ENCODE results near the gene WDFY3. TPM values are rescaled to one million over a fixed set of nuclear protein-coding genes. Genes with fewer than 3 reads are reported as not detected.

The WDFY3 gene
- total RNA-seq, 1 experiment from 2014 or later: 39.9 TPM

- Histone ChIP-seq H3K9me2 (ENCODE audit: insufficient read depth) (no peaks in the 10 kb centered on the region), H3K27ac (ENCODE audit: low read depth, low read length) (no peak overlapping the region), H3K4me2 (ENCODE audit: low read length) (no peak overlapping the region), H3K9me3 (ENCODE audit: control insufficient read depth in 1 of 2, insufficient read depth in 1 of 2, low read depth in 1 of 2, low read length in 2 of 2) (no peaks in the 10 kb centered on the region), H3K9ac (ENCODE audit: low read length) (no peak overlapping the region), H4K20me1 (ENCODE audit: insufficient read depth) (no peaks in the 10 kb centered on the region), H3K4me3 (replicated peaks in 1 of 2; ENCODE audit: low read depth in 1 of 2, low read length in 2 of 2) (no peak overlapping the region), H3K79me2 (ENCODE audit: insufficient read depth, low read length) (no peaks in the 10 kb centered on the region), H3K36me3 (ENCODE audit: control insufficient read depth in 1 of 2, insufficient read depth in 2 of 2, low read length in 2 of 2) (0 out of 4 replicates have a peak, but pooled peaks cover 0 to 2% of the 10 kb centered on the region in 2 experiments), H3K27me3 (ENCODE audit: insufficient read depth, low read length) (no peaks in the 10 kb centered on the region), H2AFZ (ENCODE audit: low read depth, low read length, poor library complexity, severe bottlenecking) (no peak overlapping the region), H3K4me1 (ENCODE audit: control insufficient read depth in 1 of 2, insufficient read depth in 2 of 2, low read length in 2 of 2) (no peaks in the 10 kb centered on the region)
- RAD21 ChIA-PET (ENCODE audit: low non-redundant PET in 1 of 2, low total read pairs in 2 of 2, uncharacterized antibody in 2 of 2, unreplicated experiment in 2 of 2): no interaction called here
- intact Hi-C loops (cut with micrococcal nuclease): no loop called here
- ATAC-seq (no peak), DNase-seq (ENCODE audit: low read depth, low spot score) (no peak)
- TF ChIP-seq ZFX (IDR thresholded peaks at IDR 0.05): no peak
- TF ChIP-seq ATF3 (IDR thresholded peaks at IDR 0.05): no peak
- no peak for TF ChIP-seq POLR2A (IDR thresholded peaks at IDR 0.05; ENCODE audit: borderline replicate concordance, extremely low read depth, insufficient read depth, insufficient read length)
- no peak for TF ChIP-seq POLR2AphosphoS5 (IDR thresholded peaks at IDR 0.05; ENCODE audit: low read depth, low read length)
- no peak for TF ChIP-seq CBX3 (IDR thresholded peaks at IDR 0.05; ENCODE audit: low read depth)
- TF ChIP-seq ZNF274 (IDR thresholded peaks at IDR 0.05; ENCODE audit: low read depth, low read length): no peak
- TF ChIP-seq REST (IDR thresholded peaks at IDR 0.05; ENCODE audit: low read depth): no peak
- no peak for TF ChIP-seq RAD21 (IDR thresholded peaks at IDR 0.05; ENCODE audit: low read depth)
- no peak for TF ChIP-seq ZBTB33 (IDR thresholded peaks at IDR 0.05; ENCODE audit: extremely low read depth, insufficient replicate concordance, low read length)
- TF ChIP-seq FOSL1 (IDR thresholded peaks at IDR 0.05; ENCODE audit: low read depth): no peak
- TF ChIP-seq MAX (IDR thresholded peaks at IDR 0.05): no peak
- no peak for TF ChIP-seq EZH2 (IDR thresholded peaks at IDR 0.05)
- no peak for TF ChIP-seq YY1 (IDR thresholded peaks at IDR 0.05; ENCODE audit: extremely low read depth, insufficient replicate concordance, low read depth, low read length)
- TF ChIP-seq SRF (IDR thresholded peaks at IDR 0.05; ENCODE audit: low read depth): no peak
- no peak for TF ChIP-seq EZH2phosphoT487 (IDR thresholded peaks at IDR 0.05; ENCODE audit: borderline replicate concordance)
- no peak for TF ChIP-seq EGR1 (IDR thresholded peaks at IDR 0.05; ENCODE audit: low read depth)
- TF ChIP-seq ELF1 (IDR thresholded peaks at IDR 0.05; ENCODE audit: borderline replicate concordance, low read depth): no peak
- TF ChIP-seq SP1 (IDR thresholded peaks at IDR 0.05; ENCODE audit: low read depth): no peak
- CTCF ChIA-PET: interaction anchor here (0.9 kb wide), 1 partner anchor 8 kb away, joined by 3 read pairs; no protein-coding TSS in a partner anchor
- no TSS peak for BruUV-seq (replicated peaks)
- POLR2A ChIA-PET: interaction anchor here (0.6 kb wide), 1 partner anchor 202 kb away, joined by 6 read pairs; no protein-coding TSS in a partner anchor
These were observed 317.4 kb downstream of the WDFY3 start for GRCh38 chr4:84648863-84649647.

All from HCT116 (cell line).